Progenitor cell of endocrine pancreas (in vitro differentiated cells): ENCODE results near the gene ACVRL1. TPM values are rescaled to one million over a fixed set of nuclear protein-coding genes. Genes with fewer than 3 reads are reported as not detected.

Experiments used
- DNase-seq: peaks from one replicate; pipeline ENCODE4 v3.0.0; 2021; ENCODE audit warnings: low spot score; ENCODE audit not compliant: unreplicated experiment
- H3K27ac Mint-ChIP-seq: 2 replicates; pipeline ENCODE4 v1.8.0; 2021; ENCODE audit warnings: mild to moderate bottlenecking, moderate library complexity, mixed read lengths
- H3K27me3 Mint-ChIP-seq: 2 replicates; pipeline ENCODE4 v1.8.0; 2021; ENCODE audit warnings: mixed read lengths
- H3K36me3 Mint-ChIP-seq: 2 replicates; pipeline ENCODE4 v1.8.0; 2022; ENCODE audit warnings: mixed read lengths; ENCODE audit not compliant: insufficient read depth
- H3K4me1 Mint-ChIP-seq: 2 replicates; pipeline ENCODE4 v1.8.0; 2021; ENCODE audit warnings: low read depth, mixed read lengths
- H3K4me3 Mint-ChIP-seq: 2 replicates; pipeline ENCODE4 v1.8.0; 2021; ENCODE audit warnings: low read depth, mild to moderate bottlenecking, moderate library complexity, mixed read lengths
- H3K9me3 Mint-ChIP-seq: 2 replicates; pipeline ENCODE4 v1.8.0; 2021; ENCODE audit warnings: low read depth, mixed read lengths
- total RNA-seq: library from RNA; stranded (reverse); gene quantifications from 2 replicates; pipeline ENCODE4 v1.2.1, GENCODE V29; 2021
- TF ChIP-seq, protein P1 (sequence below): fragments of 200-600 bp; sonication (generic); IDR thresholded peaks from one replicate; pipeline ENCODE4 v1.5.0; 2021; ENCODE audit warnings: antibody characterized with exemption, mild to moderate bottlenecking; ENCODE audit not compliant: unreplicated experiment

The ACVRL1 gene
- total RNA-seq, 1 donor from 2014 or later = not detected

DNA sequence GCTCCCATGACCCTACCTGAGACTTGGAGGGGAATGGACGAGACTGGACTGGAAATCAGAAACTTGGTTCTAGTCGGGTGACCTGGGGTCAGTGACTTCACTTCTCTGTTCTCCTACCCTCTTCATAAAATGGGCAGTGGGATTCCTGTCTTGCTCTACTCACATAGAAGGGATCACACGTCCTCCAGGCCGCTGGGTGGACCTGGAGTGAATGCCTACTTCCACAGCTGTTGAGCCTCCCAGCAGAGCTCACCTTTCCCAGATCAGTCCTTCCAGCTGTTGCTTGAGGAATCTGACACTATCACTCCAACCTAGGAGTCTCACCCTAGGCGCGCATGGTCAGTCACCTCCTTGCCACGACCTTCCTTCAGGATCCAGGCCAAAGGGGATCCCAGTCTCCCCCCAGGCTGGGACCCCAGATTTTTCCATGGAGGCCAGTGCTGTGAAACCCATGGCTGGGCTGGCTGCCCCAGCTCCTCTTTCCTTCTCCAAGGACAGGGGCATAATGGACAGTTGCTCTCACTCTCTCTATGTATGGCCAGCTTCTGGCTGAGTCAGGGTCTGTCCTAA, 637 bp downstream of the ACVRL1 start:
- Mint-ChIP-seq H3K36me3 (no peaks in the 10 kb centered on the region), H3K4me3 (no peak overlapping the region), H3K27me3 (peaks cover 54% of the 10 kb centered on the region)

DNA sequence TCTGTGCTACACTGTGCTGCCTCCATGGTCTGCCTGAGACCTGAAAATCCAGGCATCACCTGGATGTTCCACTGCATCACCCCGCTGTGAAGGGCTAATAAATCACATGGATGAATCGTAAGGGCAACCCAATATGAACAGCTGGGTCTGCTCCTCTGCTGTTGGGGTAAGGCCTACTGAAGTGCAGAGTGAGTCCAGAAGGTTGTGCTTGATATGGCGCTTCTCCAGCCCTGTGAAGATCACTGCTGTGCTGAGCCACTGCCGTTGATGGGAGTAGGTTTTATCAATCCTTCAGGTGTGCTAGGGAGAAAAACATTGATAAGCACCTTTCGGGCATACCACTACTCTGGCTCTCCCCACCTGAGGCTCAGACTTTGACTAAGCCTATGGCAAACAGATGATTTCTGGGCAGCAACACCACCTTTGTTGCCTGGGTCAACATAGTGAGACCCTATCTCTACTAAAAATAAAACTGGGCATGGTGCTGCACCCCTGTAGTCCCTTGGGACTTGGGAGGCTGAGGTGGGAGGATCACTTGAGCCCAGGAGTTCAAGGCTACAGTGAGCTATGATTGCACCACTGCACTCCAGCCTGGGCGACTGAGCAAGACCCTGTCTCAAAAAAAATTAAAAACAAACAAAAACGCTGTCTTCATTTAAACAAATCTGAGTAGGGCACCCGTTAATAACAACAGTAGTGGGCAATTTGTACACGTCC, 1.7 kb downstream of the ACVRL1 start:
- Mint-ChIP-seq H3K4me1 (peaks cover 2% of the 10 kb centered on the region), H3K36me3 (no peaks in the 10 kb centered on the region), H3K27ac (no peak overlapping the region), H3K9me3 (no peaks in the 10 kb centered on the region), H3K27me3 (peaks cover 55% of the 10 kb centered on the region), H3K4me3 (no peak overlapping the region)
- DNase-seq = no peak
- TF ChIP-seq, protein P1, sequence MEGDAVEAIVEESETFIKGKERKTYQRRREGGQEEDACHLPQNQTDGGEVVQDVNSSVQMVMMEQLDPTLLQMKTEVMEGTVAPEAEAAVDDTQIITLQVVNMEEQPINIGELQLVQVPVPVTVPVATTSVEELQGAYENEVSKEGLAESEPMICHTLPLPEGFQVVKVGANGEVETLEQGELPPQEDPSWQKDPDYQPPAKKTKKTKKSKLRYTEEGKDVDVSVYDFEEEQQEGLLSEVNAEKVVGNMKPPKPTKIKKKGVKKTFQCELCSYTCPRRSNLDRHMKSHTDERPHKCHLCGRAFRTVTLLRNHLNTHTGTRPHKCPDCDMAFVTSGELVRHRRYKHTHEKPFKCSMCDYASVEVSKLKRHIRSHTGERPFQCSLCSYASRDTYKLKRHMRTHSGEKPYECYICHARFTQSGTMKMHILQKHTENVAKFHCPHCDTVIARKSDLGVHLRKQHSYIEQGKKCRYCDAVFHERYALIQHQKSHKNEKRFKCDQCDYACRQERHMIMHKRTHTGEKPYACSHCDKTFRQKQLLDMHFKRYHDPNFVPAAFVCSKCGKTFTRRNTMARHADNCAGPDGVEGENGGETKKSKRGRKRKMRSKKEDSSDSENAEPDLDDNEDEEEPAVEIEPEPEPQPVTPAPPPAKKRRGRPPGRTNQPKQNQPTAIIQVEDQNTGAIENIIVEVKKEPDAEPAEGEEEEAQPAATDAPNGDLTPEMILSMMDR = no peak

More for the DNA sequence above, 637 bp downstream of the ACVRL1 start:
- H3K9me3 Mint-ChIP-seq = no peaks in the 10 kb centered on the region
- DNase-seq = no peak
- H3K4me1 Mint-ChIP-seq = peaks cover 3% of the 10 kb centered on the region
- TF ChIP-seq, protein P1 = no peak
- no peak overlapping the region for H3K27ac Mint-ChIP-seq

DNA sequence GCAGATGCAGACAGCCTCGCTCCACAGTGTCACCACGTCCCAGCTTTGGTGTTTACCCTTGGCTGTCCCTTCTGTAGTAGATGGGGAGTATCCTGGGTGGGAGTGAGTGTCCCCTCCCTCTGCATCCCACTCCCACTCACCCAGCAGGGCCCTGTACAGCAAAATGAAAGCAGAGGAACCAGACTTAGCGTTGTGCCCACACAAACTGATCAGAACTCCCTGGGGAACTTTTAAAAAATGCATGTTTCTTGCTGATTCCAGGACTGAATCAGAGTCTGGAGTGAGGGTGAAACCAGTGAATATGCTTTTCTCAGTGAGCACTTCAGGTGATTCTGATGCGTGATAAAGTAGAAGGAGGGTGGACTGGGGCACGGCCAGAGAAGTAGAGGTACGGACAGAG, 2.9 kb downstream of the ACVRL1 start:
- Mint-ChIP-seq H3K4me1 (peaks cover 2% of the 10 kb centered on the region), H3K36me3 (no peaks in the 10 kb centered on the region), H3K27me3 (peaks cover 55% of the 10 kb centered on the region), H3K9me3 (no peaks in the 10 kb centered on the region), H3K4me3 (no peak overlapping the region), H3K27ac (no peak overlapping the region)
- TF ChIP-seq, protein P1 = no peak
- no peak for DNase-seq

DNA sequence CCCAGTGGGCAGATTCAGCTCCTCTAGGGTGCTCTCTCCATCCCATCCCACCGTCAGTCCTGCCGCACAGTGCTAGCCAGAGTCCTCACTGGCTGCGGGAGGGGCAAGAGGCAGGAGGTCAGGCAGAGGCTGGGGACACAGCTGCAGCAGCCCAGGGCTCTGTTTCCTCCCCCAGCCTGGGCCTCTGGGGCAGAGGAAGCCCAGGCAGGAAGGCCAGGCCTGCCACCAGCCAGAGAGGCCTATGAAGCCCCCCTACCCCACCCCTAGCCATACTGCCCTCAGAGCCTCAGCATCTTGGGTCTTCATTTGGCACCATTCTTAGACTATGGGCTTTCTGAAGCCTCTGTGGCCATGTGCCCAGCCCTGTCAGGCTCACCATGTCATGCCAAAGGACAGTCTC, 3.4 kb downstream of the ACVRL1 start:
- no peaks in the 10 kb centered on the region for H3K9me3 Mint-ChIP-seq
- peaks cover 51% of the 10 kb centered on the region for H3K27me3 Mint-ChIP-seq
- no peak for DNase-seq
- H3K4me1 Mint-ChIP-seq = no peaks in the 10 kb centered on the region
- no peak overlapping the region for H3K27ac Mint-ChIP-seq
- no peaks in the 10 kb centered on the region for H3K36me3 Mint-ChIP-seq
- TF ChIP-seq, protein P1 = no peak
- H3K4me3 Mint-ChIP-seq = no peak overlapping the region

DNA sequence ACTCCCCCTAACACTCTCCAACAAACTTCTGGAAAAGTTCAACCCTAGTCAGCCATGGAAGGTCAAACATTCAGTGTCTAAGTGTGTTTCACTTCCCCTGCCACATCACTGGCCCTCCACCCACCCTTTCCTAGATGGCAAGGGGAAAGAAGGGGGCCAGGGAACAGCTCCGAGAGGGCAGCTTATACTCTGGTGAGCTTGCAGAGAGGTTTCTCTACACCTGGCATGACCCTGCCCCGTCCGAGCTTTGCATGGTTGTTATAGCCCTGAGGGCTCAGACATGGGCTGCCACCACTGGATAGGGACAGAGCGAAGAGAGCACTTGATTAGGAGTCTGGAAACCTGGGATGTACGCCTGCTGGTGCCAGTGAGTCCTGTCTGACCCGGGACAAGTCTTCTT, 4.0 kb downstream of the ACVRL1 start:
- Mint-ChIP-seq H3K9me3 (no peaks in the 10 kb centered on the region), H3K27me3 (peaks cover 47% of the 10 kb centered on the region), H3K36me3 (no peaks in the 10 kb centered on the region), H3K4me3 (no peak overlapping the region), H3K27ac (no peak overlapping the region), H3K4me1 (no peaks in the 10 kb centered on the region)
- TF ChIP-seq, protein P1 = no peak
- no peak for DNase-seq
